HCT116 (cell line): ENCODE results near the gene REG3A. TPM values are rescaled to one million over a fixed set of nuclear protein-coding genes. Genes with fewer than 3 reads are reported as not detected.

ENCODE experiments used
- ATAC-seq: fragments of 200-7000 bp; cut with Tn5 transposase; 2 replicates; pipeline ENCODE4 v1.9.1; 2020; ENCODE audit warnings: mild to moderate bottlenecking, moderate library complexity
- BruUV-seq: library from RNA; stranded (reverse); fragments of 400-500 nt; replicated peaks from 2 replicates; lab custom pipeline; 2021; lab: Mats Ljungman, UMichigan
- CTCF ChIA-PET: fragments of 300-600 bp; sonication (Branson Sonifier 250); formaldehyde crosslinking; loops from one replicate; lab custom pipeline; 2021; ENCODE audit warnings: antibody characterized with exemption; lab: Charles Lee
- POLR2A ChIA-PET: fragments of 300-600, 350-600 bp; sonication (Branson Sonifier 250); formaldehyde crosslinking; loops from one replicate; lab custom pipeline; 2021; ENCODE audit warnings: antibody characterized with exemption; lab: Charles Lee
- RAD21 ChIA-PET, 2 experiments: fragments of 300-600 bp; sonication (Branson Sonifier 250); formaldehyde crosslinking; loops; one replicate each; lab custom pipeline; 2023; ENCODE audit warnings: low total read pairs in 2 of 2; ENCODE audit not compliant: uncharacterized antibody in 2 of 2, unreplicated experiment in 2 of 2, low non-redundant PET in 1 of 2; lab: Charles Lee
- DNase-seq: peaks from one replicate; pipeline ENCODE4 v3.0.0-alpha.2; 2010; ENCODE audit warnings: low read depth, low spot score
- H2AFZ ChIP-seq: fragments of 200-600 bp; shearing (Covaris generic), sonication (generic); 2 replicates; pipeline ENCODE4 v1.6.1; 2017; ENCODE audit warnings: low read depth, mixed run types, mixed read lengths, antibody characterized with exemption, low read length; ENCODE audit not compliant: poor library complexity, severe bottlenecking
- H3K27ac ChIP-seq: 2 replicates; pipeline ENCODE4 v1.5.1; 2012; ENCODE audit warnings: low read depth, low read length
- H3K27me3 ChIP-seq: fragments of 200-600 bp; sonication (generic); 2 replicates; pipeline ENCODE4 v1.6.1; 2016; ENCODE audit warnings: mixed run types, low read length, mixed read lengths; ENCODE audit not compliant: insufficient read depth
- H3K36me3 ChIP-seq, 2 experiments: fragments of 200-500 bp in 1 of 2; fragments of 200-600 bp in 1 of 2; sonication (Bioruptor generic) in 1 of 2; sonication (generic) in 1 of 2; 2 replicates each; pipeline versions ENCODE4 v1.5.1 to v1.6.1; 2014 to 2016; ENCODE audit warnings: low read length in 2 of 2, inconsistent platforms in 1 of 2, mixed read lengths in 1 of 2, mixed run types in 1 of 2; ENCODE audit not compliant: insufficient read depth in 2 of 2, control insufficient read depth in 1 of 2
- H3K4me1 ChIP-seq, 2 experiments: fragments of 200-600 bp in 1 of 2; sonication (generic) in 1 of 2; 2 replicates each; pipeline versions ENCODE4 v1.5.1 to v1.6.1; 2012 to 2017; ENCODE audit warnings: low read length in 2 of 2, inconsistent platforms in 1 of 2, mild to moderate bottlenecking in 1 of 2, mixed read lengths in 1 of 2, mixed run types in 1 of 2, moderate library complexity in 1 of 2; ENCODE audit not compliant: insufficient read depth in 2 of 2, control insufficient read depth in 1 of 2
- H3K4me2 ChIP-seq: fragments of 200-600 bp; sonication (generic); 2 replicates; pipeline ENCODE4 v1.6.1; 2017; ENCODE audit warnings: mixed run types, low read length, mixed read lengths
- H3K4me3 ChIP-seq, 2 experiments: fragments of 200-600 bp in 1 of 2; sonication (generic) in 1 of 2; replicated peaks in 1 of 2; 2 replicates each; pipeline ENCODE4 v1.5.1; 2011 to 2016; ENCODE audit warnings: low read length in 2 of 2, control low read depth in 1 of 2, low read depth in 1 of 2, mild to moderate bottlenecking in 1 of 2, mixed read lengths in 1 of 2, mixed run types in 1 of 2
- H3K79me2 ChIP-seq: fragments of 200-600 bp; sonication (generic); 2 replicates; pipeline ENCODE4 v1.6.1; 2017; ENCODE audit warnings: mild to moderate bottlenecking, mixed run types, low read length, moderate library complexity, mixed read lengths; ENCODE audit not compliant: insufficient read depth
- H3K9ac ChIP-seq: fragments of 200-600 bp; sonication (generic); 2 replicates; pipeline ENCODE4 v1.6.1; 2016; ENCODE audit warnings: low read length, mixed read lengths
- H3K9me2 ChIP-seq: fragments of 200-600 bp; sonication (generic), shearing (Covaris generic); 2 replicates; pipeline ENCODE4 v1.6.1; 2017; ENCODE audit warnings: mixed run types, mild to moderate bottlenecking, moderate library complexity; ENCODE audit not compliant: insufficient read depth
- H3K9me3 ChIP-seq, 2 experiments: fragments of 200-500 bp in 1 of 2; fragments of 200-600 bp in 1 of 2; sonication (Bioruptor generic) in 1 of 2; sonication (generic) in 1 of 2; 2 replicates each; pipeline ENCODE4 v1.6.1; 2014 to 2017; ENCODE audit warnings: low read length in 2 of 2, mixed read lengths in 2 of 2, inconsistent platforms in 1 of 2, low read depth in 1 of 2, mild to moderate bottlenecking in 1 of 2, mixed run types in 1 of 2, moderate library complexity in 1 of 2; ENCODE audit not compliant: control insufficient read depth in 1 of 2, insufficient read depth in 1 of 2
- H4K20me1 ChIP-seq: fragments of 200-600 bp; sonication (generic), shearing (Covaris generic); 2 replicates; pipeline ENCODE4 v1.6.1; 2017; ENCODE audit warnings: mixed run types, mild to moderate bottlenecking, moderate library complexity; ENCODE audit not compliant: insufficient read depth
- CEBPB ChIP-seq: IDR thresholded peaks from 2 replicates; pipeline ENCODE4 v1.6.1; 2012; ENCODE audit warnings: low read depth
- ELF1 ChIP-seq: IDR thresholded peaks from 2 replicates; pipeline ENCODE4 v1.6.1; 2012; ENCODE audit warnings: low read depth, borderline replicate concordance
- EZH2 ChIP-seq: fragments of 200-600 bp; sonication (generic); IDR thresholded peaks from 2 replicates; pipeline ENCODE4 v1.6.1; 2017; ENCODE audit warnings: antibody characterized with exemption, mixed run types
- FOSL1 ChIP-seq: IDR thresholded peaks from 2 replicates; pipeline ENCODE4 v1.6.1; 2012; ENCODE audit warnings: low read depth
- JUND ChIP-seq: IDR thresholded peaks from 2 replicates; pipeline ENCODE4 v1.6.1; 2012
- POLR2AphosphoS5 ChIP-seq: IDR thresholded peaks from 2 replicates; pipeline ENCODE4 v1.6.1; 2011; ENCODE audit warnings: mild to moderate bottlenecking, low read depth, low read length, moderate library complexity
- SP1 ChIP-seq: IDR thresholded peaks from 2 replicates; pipeline ENCODE4 v1.6.1; 2012; ENCODE audit warnings: low read depth
- TCF7L2 ChIP-seq: IDR thresholded peaks from 2 replicates; pipeline ENCODE4 v1.7.0; 2011; ENCODE audit warnings: borderline replicate concordance, inconsistent platforms; ENCODE audit not compliant: insufficient read depth, insufficient read length; ENCODE audit errors: extremely low read depth
- YY1 ChIP-seq: IDR thresholded peaks from 2 replicates; pipeline ENCODE4 v1.6.1; 2011; ENCODE audit warnings: low read length, low read depth, moderate library complexity, mild to moderate bottlenecking; ENCODE audit not compliant: insufficient replicate concordance; ENCODE audit errors: extremely low read depth
- ZFX ChIP-seq: fragments of 450-650 bp; IDR thresholded peaks from 2 replicates; pipeline ENCODE4 v1.6.1; 2017
- intact Hi-C: fragments of 100-400 bp; cut with micrococcal nuclease; formaldehyde crosslinking; loops from 2 replicates; pipeline ENCODE4 v1.10.0; 2022
- total RNA-seq: library from RNA; stranded (reverse); gene quantifications from one replicate; pipeline ENCODE4 v1.2.1, GENCODE V29; 2021; ENCODE audit not compliant: unreplicated experiment
- TF ChIP-seq, protein P1 (sequence below): IDR thresholded peaks from 2 replicates; pipeline ENCODE4 v1.6.1; 2011; ENCODE audit warnings: mild to moderate bottlenecking, low read length, moderate library complexity; ENCODE audit not compliant: insufficient replicate concordance; ENCODE audit errors: extremely low read depth
- TF ChIP-seq, protein P2 (sequence below): IDR thresholded peaks from 2 replicates; pipeline ENCODE4 v1.6.1; 2012; ENCODE audit warnings: low read depth

The REG3A gene
- total RNA-seq, 1 experiment from 2014 or later: not detected

DNA sequence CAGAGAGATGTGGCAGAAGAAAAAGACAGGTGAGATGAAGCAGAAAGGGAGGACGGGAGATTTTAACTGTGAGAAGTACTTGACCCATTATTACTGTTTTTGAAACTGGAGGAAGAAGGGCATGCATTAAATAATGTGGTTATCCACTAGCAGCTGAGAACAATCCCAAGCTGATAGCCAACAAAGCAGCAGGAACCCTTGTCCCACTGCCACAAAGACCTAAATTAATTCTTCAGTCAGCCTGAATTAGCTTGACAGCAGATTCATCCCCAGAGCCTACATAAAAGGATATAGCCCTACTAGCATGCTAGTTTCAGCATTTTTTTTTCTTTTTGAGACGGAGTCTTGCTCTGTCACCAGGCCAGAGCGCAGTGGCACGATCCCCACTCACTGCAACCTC, 19.5 kb upstream of the REG3A start:
- no peaks in the 10 kb centered on the region for H3K36me3 ChIP-seq
- intact Hi-C loops: no loop called here
- ChIA-PET RAD21 (no interaction called here), POLR2A (no interaction called here), CTCF (no interaction called here)
- BruUV-seq: no TSS peak
- no peaks in the 10 kb centered on the region for H3K9me2 ChIP-seq
- H3K9me3 ChIP-seq: peaks cover 8 to 21% of the 10 kb centered on the region in 2 experiments; a peak in 2 of 4 replicates
- no peak overlapping the region for H3K9ac ChIP-seq
- no peak for DNase-seq
- no peaks in the 10 kb centered on the region for H3K79me2 ChIP-seq
- no peaks in the 10 kb centered on the region for H3K27me3 ChIP-seq
- TF ChIP-seq, protein P1, sequence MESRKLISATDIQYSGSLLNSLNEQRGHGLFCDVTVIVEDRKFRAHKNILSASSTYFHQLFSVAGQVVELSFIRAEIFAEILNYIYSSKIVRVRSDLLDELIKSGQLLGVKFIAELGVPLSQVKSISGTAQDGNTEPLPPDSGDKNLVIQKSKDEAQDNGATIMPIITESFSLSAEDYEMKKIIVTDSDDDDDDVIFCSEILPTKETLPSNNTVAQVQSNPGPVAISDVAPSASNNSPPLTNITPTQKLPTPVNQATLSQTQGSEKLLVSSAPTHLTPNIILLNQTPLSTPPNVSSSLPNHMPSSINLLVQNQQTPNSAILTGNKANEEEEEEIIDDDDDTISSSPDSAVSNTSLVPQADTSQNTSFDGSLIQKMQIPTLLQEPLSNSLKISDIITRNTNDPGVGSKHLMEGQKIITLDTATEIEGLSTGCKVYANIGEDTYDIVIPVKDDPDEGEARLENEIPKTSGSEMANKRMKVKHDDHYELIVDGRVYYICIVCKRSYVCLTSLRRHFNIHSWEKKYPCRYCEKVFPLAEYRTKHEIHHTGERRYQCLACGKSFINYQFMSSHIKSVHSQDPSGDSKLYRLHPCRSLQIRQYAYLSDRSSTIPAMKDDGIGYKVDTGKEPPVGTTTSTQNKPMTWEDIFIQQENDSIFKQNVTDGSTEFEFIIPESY: no peak
- TF ChIP-seq YY1: no peak
- no peak overlapping the region for H2AFZ ChIP-seq
- no peaks in the 10 kb centered on the region for H4K20me1 ChIP-seq
- no peak overlapping the region for H3K4me2 ChIP-seq
- no peaks in the 10 kb centered on the region for H3K4me1 ChIP-seq
- H3K4me3 ChIP-seq: no peak overlapping the region
- ATAC-seq: no peak
- H3K27ac ChIP-seq: no peak overlapping the region

DNA sequence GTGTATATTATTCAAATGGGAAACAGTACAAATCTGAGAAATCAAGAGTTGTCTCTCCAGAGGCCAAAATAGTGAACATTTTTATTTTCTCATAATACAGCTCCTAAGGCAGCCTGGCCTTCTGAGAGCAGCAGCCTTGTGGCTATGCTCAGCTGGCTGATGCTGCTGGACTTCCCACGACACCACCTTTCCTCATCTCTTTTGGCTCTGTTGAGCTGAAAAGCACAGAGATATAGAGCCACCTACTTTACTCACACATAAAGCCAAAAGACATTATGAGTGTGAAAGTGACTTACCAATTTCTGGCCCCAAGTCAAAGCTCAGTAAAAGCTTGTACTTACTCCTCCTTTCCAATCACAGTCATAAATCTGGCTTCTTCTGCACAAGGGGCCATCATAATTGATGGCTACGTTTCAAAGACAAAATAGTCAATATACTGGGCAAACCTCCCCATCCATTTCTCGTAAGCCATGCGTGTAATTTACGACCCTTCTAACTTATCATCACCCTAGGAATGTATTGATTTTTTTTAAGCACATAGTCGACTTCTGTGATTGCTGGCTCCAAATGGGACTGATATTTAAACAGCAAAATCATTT, 18.6 kb upstream of the REG3A start:
- no TSS peak for BruUV-seq
- Histone ChIP-seq H2AFZ (no peak overlapping the region), H3K27ac (no peak overlapping the region), H4K20me1 (no peaks in the 10 kb centered on the region), H3K4me1 (no peaks in the 10 kb centered on the region), H3K9me3 (peaks cover 5 to 21% of the 10 kb centered on the region in 2 experiments; a peak in 2 of 4 replicates), H3K79me2 (no peaks in the 10 kb centered on the region), H3K4me3 (no peak overlapping the region), H3K9me2 (no peaks in the 10 kb centered on the region), H3K27me3 (no peaks in the 10 kb centered on the region), H3K9ac (no peak overlapping the region), H3K36me3 (no peaks in the 10 kb centered on the region), H3K4me2 (no peak overlapping the region)
- ChIA-PET POLR2A (no interaction called here), CTCF (no interaction called here), RAD21 (no interaction called here)
- DNase-seq: no peak
- intact Hi-C loops: no loop called here
- no peak for ATAC-seq
- no peak for TF ChIP-seq EZH2
- TF ChIP-seq, protein P2, sequence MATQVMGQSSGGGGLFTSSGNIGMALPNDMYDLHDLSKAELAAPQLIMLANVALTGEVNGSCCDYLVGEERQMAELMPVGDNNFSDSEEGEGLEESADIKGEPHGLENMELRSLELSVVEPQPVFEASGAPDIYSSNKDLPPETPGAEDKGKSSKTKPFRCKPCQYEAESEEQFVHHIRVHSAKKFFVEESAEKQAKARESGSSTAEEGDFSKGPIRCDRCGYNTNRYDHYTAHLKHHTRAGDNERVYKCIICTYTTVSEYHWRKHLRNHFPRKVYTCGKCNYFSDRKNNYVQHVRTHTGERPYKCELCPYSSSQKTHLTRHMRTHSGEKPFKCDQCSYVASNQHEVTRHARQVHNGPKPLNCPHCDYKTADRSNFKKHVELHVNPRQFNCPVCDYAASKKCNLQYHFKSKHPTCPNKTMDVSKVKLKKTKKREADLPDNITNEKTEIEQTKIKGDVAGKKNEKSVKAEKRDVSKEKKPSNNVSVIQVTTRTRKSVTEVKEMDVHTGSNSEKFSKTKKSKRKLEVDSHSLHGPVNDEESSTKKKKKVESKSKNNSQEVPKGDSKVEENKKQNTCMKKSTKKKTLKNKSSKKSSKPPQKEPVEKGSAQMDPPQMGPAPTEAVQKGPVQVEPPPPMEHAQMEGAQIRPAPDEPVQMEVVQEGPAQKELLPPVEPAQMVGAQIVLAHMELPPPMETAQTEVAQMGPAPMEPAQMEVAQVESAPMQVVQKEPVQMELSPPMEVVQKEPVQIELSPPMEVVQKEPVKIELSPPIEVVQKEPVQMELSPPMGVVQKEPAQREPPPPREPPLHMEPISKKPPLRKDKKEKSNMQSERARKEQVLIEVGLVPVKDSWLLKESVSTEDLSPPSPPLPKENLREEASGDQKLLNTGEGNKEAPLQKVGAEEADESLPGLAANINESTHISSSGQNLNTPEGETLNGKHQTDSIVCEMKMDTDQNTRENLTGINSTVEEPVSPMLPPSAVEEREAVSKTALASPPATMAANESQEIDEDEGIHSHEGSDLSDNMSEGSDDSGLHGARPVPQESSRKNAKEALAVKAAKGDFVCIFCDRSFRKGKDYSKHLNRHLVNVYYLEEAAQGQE: no peak
- no peak for TF ChIP-seq CEBPB
- TF ChIP-seq, protein P1: no peak
- TF ChIP-seq ELF1: no peak
- no peak for TF ChIP-seq SP1
- TF ChIP-seq POLR2AphosphoS5: no peak
- TF ChIP-seq FOSL1: no peak
- TF ChIP-seq TCF7L2: no peak
- TF ChIP-seq JUND: no peak
- no peak for TF ChIP-seq ZFX
